C4-2B (cell line): Measurements from ENCODE around the gene MAP3K13.

Experiments
- ZFX ChIP-seq: fragments of 450-650 bp; IDR thresholded peaks from 2 replicates; pipeline ENCODE4 v1.6.1; 2017
- TF ChIP-seq, protein P1 (sequence below): fragments of 450-650 bp; conservative IDR thresholded peaks from 2 replicates; pipeline ENCODE4 v1.5.1; 2017; ENCODE audit warnings: mild to moderate bottlenecking

DNA sequence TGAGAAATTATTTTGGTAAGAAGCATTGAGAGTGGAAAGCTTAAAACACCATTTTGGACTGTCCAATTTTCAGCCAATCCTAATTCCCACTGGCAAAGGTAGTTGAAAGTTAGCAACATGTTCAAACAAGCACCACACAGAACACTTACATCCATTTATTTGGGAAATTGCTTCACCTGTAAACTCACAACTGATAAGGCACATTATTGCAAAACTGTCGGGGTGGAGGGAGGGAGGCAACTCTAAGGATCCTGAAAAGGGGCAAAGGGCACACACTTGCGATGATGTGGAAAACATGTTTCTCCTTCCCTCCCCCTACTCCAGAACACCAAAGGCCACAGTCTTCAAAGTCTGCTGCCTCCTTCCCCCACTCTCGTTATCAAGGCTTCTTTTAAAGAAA lies 126.5 kb downstream of the MAP3K13 start:
- TF ChIP-seq, protein P1, sequence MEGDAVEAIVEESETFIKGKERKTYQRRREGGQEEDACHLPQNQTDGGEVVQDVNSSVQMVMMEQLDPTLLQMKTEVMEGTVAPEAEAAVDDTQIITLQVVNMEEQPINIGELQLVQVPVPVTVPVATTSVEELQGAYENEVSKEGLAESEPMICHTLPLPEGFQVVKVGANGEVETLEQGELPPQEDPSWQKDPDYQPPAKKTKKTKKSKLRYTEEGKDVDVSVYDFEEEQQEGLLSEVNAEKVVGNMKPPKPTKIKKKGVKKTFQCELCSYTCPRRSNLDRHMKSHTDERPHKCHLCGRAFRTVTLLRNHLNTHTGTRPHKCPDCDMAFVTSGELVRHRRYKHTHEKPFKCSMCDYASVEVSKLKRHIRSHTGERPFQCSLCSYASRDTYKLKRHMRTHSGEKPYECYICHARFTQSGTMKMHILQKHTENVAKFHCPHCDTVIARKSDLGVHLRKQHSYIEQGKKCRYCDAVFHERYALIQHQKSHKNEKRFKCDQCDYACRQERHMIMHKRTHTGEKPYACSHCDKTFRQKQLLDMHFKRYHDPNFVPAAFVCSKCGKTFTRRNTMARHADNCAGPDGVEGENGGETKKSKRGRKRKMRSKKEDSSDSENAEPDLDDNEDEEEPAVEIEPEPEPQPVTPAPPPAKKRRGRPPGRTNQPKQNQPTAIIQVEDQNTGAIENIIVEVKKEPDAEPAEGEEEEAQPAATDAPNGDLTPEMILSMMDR: no peak
- no peak for TF ChIP-seq ZFX
